Trophoblast cell (in vitro differentiated cells and primary cell): Measurements from ENCODE around the gene SERPINB1.

Experiments used
- DNase-seq, 2 donors: peaks; one replicate each; pipeline ENCODE4 v3.0.0-alpha.2; 2016
- H2AFZ ChIP-seq: 2 replicates; pipeline ENCODE4 v1.6.1; 2013; ENCODE audit warnings: low read length, moderate library complexity, mild to moderate bottlenecking; ENCODE audit not compliant: insufficient read depth, poor library complexity
- H2AK5ac ChIP-seq: 2 replicates; pipeline ENCODE4 v1.6.1; 2013; ENCODE audit warnings: mild to moderate bottlenecking, low read length
- H2BK120ac ChIP-seq: 2 replicates; pipeline ENCODE4 v1.6.1; 2013; ENCODE audit warnings: low read length, mild to moderate bottlenecking, moderate library complexity; ENCODE audit not compliant: insufficient read depth, poor library complexity
- H2BK12ac ChIP-seq: 2 replicates; pipeline ENCODE4 v1.6.1; 2013; ENCODE audit warnings: mild to moderate bottlenecking, low read length, moderate library complexity
- H2BK5ac ChIP-seq: 2 replicates; pipeline ENCODE4 v1.6.1; 2013; ENCODE audit warnings: low read length, low read depth, moderate library complexity, mild to moderate bottlenecking; ENCODE audit not compliant: poor library complexity
- H3K14ac ChIP-seq: 2 replicates; pipeline ENCODE4 v1.6.1; 2013; ENCODE audit warnings: mild to moderate bottlenecking, low read length
- H3K18ac ChIP-seq: 2 replicates; pipeline ENCODE4 v1.6.1; 2013; ENCODE audit warnings: mild to moderate bottlenecking, low read length
- H3K23ac ChIP-seq: 2 replicates; pipeline ENCODE4 v1.6.1; 2013; ENCODE audit warnings: low read length
- H3K27ac ChIP-seq: 2 replicates; pipeline ENCODE4 v1.5.1; 2013; ENCODE audit warnings: low read depth, mild to moderate bottlenecking, inconsistent platforms, low read length, moderate library complexity
- H3K27me3 ChIP-seq: 2 replicates; pipeline ENCODE4 v1.6.1; 2013; ENCODE audit warnings: inconsistent platforms, mild to moderate bottlenecking, low read length, moderate library complexity; ENCODE audit not compliant: insufficient read depth
- H3K36me3 ChIP-seq, 2 experiments: 1 replicate in 1 of 2; 2 replicates in 1 of 2; pipeline ENCODE4 v1.6.1; 2013; ENCODE audit warnings: low read length in 2 of 2, mild to moderate bottlenecking in 2 of 2, moderate library complexity in 1 of 2; ENCODE audit not compliant: insufficient read depth in 2 of 2, control insufficient read depth in 1 of 2
- H3K4ac ChIP-seq: 2 replicates; pipeline ENCODE4 v1.6.1; 2013; ENCODE audit warnings: low read depth, mild to moderate bottlenecking, low read length, moderate library complexity
- H3K4me1 ChIP-seq, 2 experiments: 1 replicate in 1 of 2; 2 replicates in 1 of 2; pipeline ENCODE4 v1.6.1; 2013; ENCODE audit warnings: low read length in 2 of 2, mild to moderate bottlenecking in 2 of 2, moderate library complexity in 1 of 2; ENCODE audit not compliant: insufficient read depth in 2 of 2, control insufficient read depth in 1 of 2
- H3K4me2 ChIP-seq: 2 replicates; pipeline ENCODE4 v1.6.1; 2013; ENCODE audit warnings: inconsistent platforms, mild to moderate bottlenecking, low read length, moderate library complexity
- H3K4me3 ChIP-seq: 2 replicates; pipeline ENCODE4 v1.5.1; 2013; ENCODE audit warnings: mild to moderate bottlenecking, low read depth, low read length, inconsistent platforms
- H3K79me1 ChIP-seq: one replicate; pipeline ENCODE4 v1.6.1; 2013; ENCODE audit warnings: low read length
- H3K79me2 ChIP-seq: 2 replicates; pipeline ENCODE4 v1.6.1; 2013; ENCODE audit warnings: low read length, mild to moderate bottlenecking; ENCODE audit not compliant: control insufficient read depth, insufficient read depth, poor library complexity
- H3K9ac ChIP-seq: 2 replicates; pipeline ENCODE4 v1.6.1; 2013; ENCODE audit warnings: mild to moderate bottlenecking, low read length
- H3K9me3 ChIP-seq: 2 replicates; pipeline ENCODE4 v1.6.1; 2013; ENCODE audit warnings: low read depth, mild to moderate bottlenecking, control low read depth, inconsistent platforms, low read length; ENCODE audit not compliant: insufficient read depth
- H4K12ac ChIP-seq: 2 replicates; pipeline ENCODE4 v1.6.1; 2013; ENCODE audit warnings: low read depth, mild to moderate bottlenecking, low read length, moderate library complexity
- H4K8ac ChIP-seq: 2 replicates; pipeline ENCODE4 v1.6.1; 2013; ENCODE audit warnings: low read depth, mild to moderate bottlenecking, low read length, moderate library complexity
- H4K91ac ChIP-seq: one replicate; pipeline ENCODE4 v1.6.1; 2013; ENCODE audit warnings: low read depth, mild to moderate bottlenecking, low read length, moderate library complexity
- WGBS: extraction: QIAGEN DNeasy Blood & Tissue Kit; methylation state at CpG from one replicate; pipeline ENCODE4 v1.1.7; 2013; ENCODE audit warnings: missing lambda C conversion rate; ENCODE audit not compliant: insufficient read length, insufficient coverage; ENCODE audit errors: extremely low coverage; 5-methylcytosine and 5-hydroxymethylcytosine counted together

The SERPINB1 gene

GRCh38 chr6:2830183-2830582 is 11.5 kb downstream of the SERPINB1 start:
- H3K4me2 ChIP-seq, result no peak overlapping the region
- no peak overlapping the region for H3K14ac ChIP-seq
- no peaks in the 10 kb centered on the region for H3K4me1 ChIP-seq
- H2AFZ ChIP-seq, result no peak overlapping the region
- H2BK12ac ChIP-seq, result no peak overlapping the region
- no peak overlapping the region for H4K8ac ChIP-seq
- no peak overlapping the region for H3K27ac ChIP-seq
- H3K4me3 ChIP-seq, result no peak overlapping the region
- no CpG with 5 or more reads among the region's 3 CpGs for WGBS
- peaks cover 0 to 3% of the 10 kb centered on the region in 2 experiments for H3K36me3 ChIP-seq
- H2BK120ac ChIP-seq, result no peak overlapping the region
- no peak overlapping the region for H4K12ac ChIP-seq
- DNase-seq, result no peak
- no peaks in the 10 kb centered on the region for H3K9me3 ChIP-seq
- H3K9ac ChIP-seq, result no peak overlapping the region
- no peaks in the 10 kb centered on the region for H3K79me1 ChIP-seq
- no peak overlapping the region for H3K4ac ChIP-seq
- no peak overlapping the region for H3K23ac ChIP-seq
- no peak overlapping the region for H4K91ac ChIP-seq
- H3K18ac ChIP-seq, result no peak overlapping the region
- H2AK5ac ChIP-seq, result no peak overlapping the region
- H3K27me3 ChIP-seq, result no peaks in the 10 kb centered on the region
- H3K79me2 ChIP-seq, result no peaks in the 10 kb centered on the region
- H2BK5ac ChIP-seq, result no peak overlapping the region

GRCh38 chr6:2829253-2829652 is 12.4 kb downstream of the SERPINB1 start:
- Histone ChIP-seq H3K9ac (no peak overlapping the region), H3K9me3 (no peaks in the 10 kb centered on the region), H2AK5ac (no peak overlapping the region), H4K12ac (no peak overlapping the region), H2AFZ (no peak overlapping the region), H3K79me1 (no peaks in the 10 kb centered on the region), H2BK5ac (no peak overlapping the region), H3K4me1 (no peaks in the 10 kb centered on the region), H2BK120ac (no peak overlapping the region), H4K8ac (no peak overlapping the region), H3K36me3 (peaks cover 0 to 3% of the 10 kb centered on the region in 2 experiments), H3K14ac (no peak overlapping the region), H3K23ac (no peak overlapping the region), H3K79me2 (no peaks in the 10 kb centered on the region), H3K27me3 (no peaks in the 10 kb centered on the region), H2BK12ac (no peak overlapping the region), H3K4ac (no peak overlapping the region), H3K27ac (no peak overlapping the region), H3K18ac (no peak overlapping the region), H3K4me2 (no peak overlapping the region), H4K91ac (no peak overlapping the region), H3K4me3 (no peak overlapping the region)
- DNase-seq, result no peak
- WGBS, result no CpG with 5 or more reads among the region's 2 CpGs

GRCh38 chr6:2828629-2829028 is 13.0 kb downstream of the SERPINB1 start:
- Histone ChIP-seq H2AFZ (no peak overlapping the region), H2AK5ac (no peak overlapping the region), H4K8ac (no peak overlapping the region), H3K79me2 (no peaks in the 10 kb centered on the region), H3K27ac (no peak overlapping the region), H3K14ac (no peak overlapping the region), H2BK5ac (no peak overlapping the region), H3K4me3 (no peak overlapping the region), H3K4ac (no peak overlapping the region), H3K18ac (no peak overlapping the region), H4K12ac (no peak overlapping the region), H4K91ac (no peak overlapping the region), H3K27me3 (no peaks in the 10 kb centered on the region), H3K4me2 (no peak overlapping the region), H3K36me3 (peaks cover 0 to 1% of the 10 kb centered on the region in 2 experiments), H3K9ac (no peak overlapping the region), H3K23ac (no peak overlapping the region), H2BK12ac (no peak overlapping the region), H2BK120ac (no peak overlapping the region), H3K79me1 (no peaks in the 10 kb centered on the region), H3K9me3 (no peaks in the 10 kb centered on the region), H3K4me1 (no peaks in the 10 kb centered on the region)
- WGBS, result no CpG with 5 or more reads among the region's 4 CpGs
- no peak for DNase-seq

GRCh38 chr6:2827142-2827541 is 14.5 kb downstream of the SERPINB1 start:
- H3K18ac ChIP-seq, result no peak overlapping the region
- no peak overlapping the region for H4K8ac ChIP-seq
- no peaks in the 10 kb centered on the region for H3K9me3 ChIP-seq
- no peak overlapping the region for H2AFZ ChIP-seq
- no peak overlapping the region for H4K91ac ChIP-seq
- H2BK120ac ChIP-seq, result no peak overlapping the region
- H3K79me2 ChIP-seq, result no peaks in the 10 kb centered on the region
- no peak overlapping the region for H3K4ac ChIP-seq
- H3K36me3 ChIP-seq, result no peaks in the 10 kb centered on the region
- no peak overlapping the region for H3K4me3 ChIP-seq
- H3K27ac ChIP-seq, result no peak overlapping the region
- no peaks in the 10 kb centered on the region for H3K4me1 ChIP-seq
- no peak overlapping the region for H3K9ac ChIP-seq
- no peak overlapping the region for H2BK5ac ChIP-seq
- no peak overlapping the region for H3K14ac ChIP-seq
- H3K79me1 ChIP-seq, result no peaks in the 10 kb centered on the region
- H3K23ac ChIP-seq, result no peak overlapping the region
- WGBS, result no CpG with 5 or more reads among the region's 6 CpGs
- no peak for DNase-seq
- H2BK12ac ChIP-seq, result no peak overlapping the region
- H4K12ac ChIP-seq, result no peak overlapping the region
- no peak overlapping the region for H2AK5ac ChIP-seq
- H3K4me2 ChIP-seq, result no peak overlapping the region
- no peaks in the 10 kb centered on the region for H3K27me3 ChIP-seq
